ENCODE results near the gene ZNF346.
"Not testable (repeated sequence)": the region's sequence is repeated elsewhere in the genome, so short reads cannot be mapped to it uniquely, and the experiment has no call there.

GRCh38 chr5:177048531-177048930 is 26.0 kb downstream of the ZNF346 start:
- TF ChIP-seq, protein P1, sequence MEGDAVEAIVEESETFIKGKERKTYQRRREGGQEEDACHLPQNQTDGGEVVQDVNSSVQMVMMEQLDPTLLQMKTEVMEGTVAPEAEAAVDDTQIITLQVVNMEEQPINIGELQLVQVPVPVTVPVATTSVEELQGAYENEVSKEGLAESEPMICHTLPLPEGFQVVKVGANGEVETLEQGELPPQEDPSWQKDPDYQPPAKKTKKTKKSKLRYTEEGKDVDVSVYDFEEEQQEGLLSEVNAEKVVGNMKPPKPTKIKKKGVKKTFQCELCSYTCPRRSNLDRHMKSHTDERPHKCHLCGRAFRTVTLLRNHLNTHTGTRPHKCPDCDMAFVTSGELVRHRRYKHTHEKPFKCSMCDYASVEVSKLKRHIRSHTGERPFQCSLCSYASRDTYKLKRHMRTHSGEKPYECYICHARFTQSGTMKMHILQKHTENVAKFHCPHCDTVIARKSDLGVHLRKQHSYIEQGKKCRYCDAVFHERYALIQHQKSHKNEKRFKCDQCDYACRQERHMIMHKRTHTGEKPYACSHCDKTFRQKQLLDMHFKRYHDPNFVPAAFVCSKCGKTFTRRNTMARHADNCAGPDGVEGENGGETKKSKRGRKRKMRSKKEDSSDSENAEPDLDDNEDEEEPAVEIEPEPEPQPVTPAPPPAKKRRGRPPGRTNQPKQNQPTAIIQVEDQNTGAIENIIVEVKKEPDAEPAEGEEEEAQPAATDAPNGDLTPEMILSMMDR (IDR thresholded peaks at IDR 0.05): not testable (repeated sequence)
- not testable (repeated sequence) for TF ChIP-seq POLR2A, POLR2AphosphoS5 (IDR thresholded peaks at IDR 0.05)

Data from upper lobe of left lung (tissue), 4 donors.